GM19438 (cell line): ENCODE measurements around the gene PRKAG3.

Experiments used
- ATAC-seq: cut with Tn5 transposase; IDR thresholded peaks from one replicate; pipeline ENCODE4 v1.9.1; 2021; ENCODE audit warnings: low read depth; ENCODE audit not compliant: unreplicated experiment

The PRKAG3 gene

DNA sequence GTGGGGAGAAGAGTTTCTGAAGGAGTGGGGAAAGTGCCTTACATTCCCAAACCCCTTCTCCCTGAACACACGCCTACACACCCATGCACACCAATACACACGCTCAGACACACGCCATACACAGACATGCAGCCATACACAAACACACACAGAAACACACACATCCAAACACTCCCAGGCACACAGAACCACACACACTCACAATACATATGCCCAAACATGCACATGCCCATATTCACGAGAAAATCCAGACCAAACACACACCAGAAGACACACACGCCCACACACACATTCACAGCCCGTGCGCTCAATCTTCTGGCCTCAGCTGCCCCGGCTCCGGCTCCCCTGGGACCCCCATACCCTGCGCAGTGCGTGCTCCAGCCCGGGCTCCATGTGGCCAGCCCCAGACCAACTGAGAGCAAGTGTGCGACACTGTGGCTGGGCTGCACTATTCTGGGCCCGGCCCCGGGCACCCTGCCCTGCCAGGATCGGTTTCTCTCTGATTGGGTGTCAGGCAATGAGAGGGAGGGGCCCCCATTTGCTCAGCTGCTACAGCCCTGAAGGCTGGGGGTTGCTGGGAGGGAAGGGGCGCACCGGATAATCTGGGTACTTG is at the start of gene PRKAG3:
TSS of gene PRKAG3 (minus strand) at position 426 of the 613 bp plus-strand sequence.
- no peak for ATAC-seq

- ATAC-seq, result no peak
Measured at GRCh38 chr2:218880859-218881594, 49.4 kb upstream of the PRKAG3 start.

DNA sequence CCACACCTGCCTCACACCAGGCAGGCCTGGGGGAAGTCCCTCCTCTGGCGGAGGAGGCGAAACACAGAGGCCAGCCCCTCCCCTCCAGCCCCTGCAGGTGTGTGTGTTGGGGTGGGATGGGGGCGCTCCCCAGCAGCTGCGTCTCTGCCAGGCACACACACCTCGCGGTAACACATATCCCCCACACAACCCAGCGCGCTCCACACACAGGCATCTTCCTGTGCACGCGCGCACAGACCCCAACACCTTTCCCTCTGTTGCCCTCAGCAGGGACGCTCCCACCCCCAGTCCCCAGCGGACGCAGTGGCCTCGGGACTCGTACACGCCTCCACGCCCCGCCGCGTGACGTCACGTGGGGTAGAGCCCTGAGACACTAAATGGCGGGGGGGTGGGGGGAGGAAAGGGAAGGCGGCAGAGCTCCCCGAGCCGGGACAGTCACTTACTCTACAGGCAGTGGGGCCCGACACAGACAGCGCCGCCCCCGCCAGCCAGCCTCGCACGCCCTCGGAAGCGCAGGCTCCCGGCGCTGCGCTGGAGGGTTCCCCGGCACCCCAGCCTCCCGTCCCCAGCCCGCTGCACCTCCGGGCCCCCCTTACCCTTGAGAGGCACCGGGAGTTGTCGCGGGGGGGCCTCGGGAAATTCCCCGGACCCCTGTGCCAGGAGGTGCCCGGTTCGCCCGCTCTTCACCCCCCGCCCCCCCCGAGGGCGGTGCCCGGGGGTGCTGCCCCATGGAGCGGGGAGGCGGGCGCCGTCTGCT is 48.7 kb upstream of the PRKAG3 start, which contains the start of gene WNT10A:
TSS of gene WNT10A (plus strand) at position 751 of the 757 bp plus-strand sequence. CDS start 144 bp downstream, outside the sequence.
- peak; percentile 64 for ATAC-seq

GRCh38 chr2:218879776-218880101 is 48.1 kb upstream of the PRKAG3 start:
- ATAC-seq, result no peak

- no peak for ATAC-seq
Measured at GRCh38 chr2:218878926-218879761, 47.5 kb upstream of the PRKAG3 start.

DNA sequence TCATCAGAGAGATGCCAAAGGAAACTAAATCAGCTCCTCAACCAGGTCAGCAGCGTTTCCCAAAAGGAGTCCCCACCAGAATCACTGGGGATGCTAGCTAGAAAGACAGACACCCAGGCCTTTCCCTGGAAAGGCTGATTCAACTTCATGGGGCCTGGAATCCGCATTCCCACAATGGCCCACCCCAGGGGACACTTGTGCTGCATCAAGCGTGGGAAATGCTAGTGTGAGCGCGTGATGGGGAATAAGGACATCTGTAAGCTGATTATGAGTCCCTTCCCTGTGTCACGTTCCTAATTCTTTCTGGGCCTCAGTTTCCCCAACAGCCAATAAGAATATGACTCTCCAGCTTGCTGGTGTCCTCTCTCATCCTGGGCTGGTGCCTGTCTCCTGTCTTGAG is 46.9 kb upstream of the PRKAG3 start:
- no peak for ATAC-seq

DNA sequence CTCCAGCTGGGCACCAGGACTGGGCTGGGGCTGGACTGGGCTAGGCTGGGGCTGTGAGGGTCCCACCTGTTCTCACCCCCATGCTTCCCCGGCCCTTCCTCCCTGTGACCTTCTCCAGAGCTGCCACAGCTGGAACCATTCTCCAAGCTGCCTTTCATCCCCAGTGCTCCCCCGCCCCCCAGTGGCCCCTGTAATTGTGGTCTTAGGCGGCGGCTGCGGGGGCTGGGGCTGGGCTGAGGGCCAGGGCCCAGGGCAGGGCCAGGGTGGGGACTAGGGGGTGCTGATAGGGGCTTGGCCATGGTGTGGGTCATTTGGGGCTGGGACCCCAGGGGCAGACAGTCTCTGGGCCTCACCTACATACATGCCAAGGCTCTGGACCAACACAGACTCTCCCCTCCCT is 46.3 kb upstream of the PRKAG3 start:
- ATAC-seq, result no peak

GRCh38 chr2:218877331-218877730 is 45.7 kb upstream of the PRKAG3 start:
- no peak for ATAC-seq

DNA sequence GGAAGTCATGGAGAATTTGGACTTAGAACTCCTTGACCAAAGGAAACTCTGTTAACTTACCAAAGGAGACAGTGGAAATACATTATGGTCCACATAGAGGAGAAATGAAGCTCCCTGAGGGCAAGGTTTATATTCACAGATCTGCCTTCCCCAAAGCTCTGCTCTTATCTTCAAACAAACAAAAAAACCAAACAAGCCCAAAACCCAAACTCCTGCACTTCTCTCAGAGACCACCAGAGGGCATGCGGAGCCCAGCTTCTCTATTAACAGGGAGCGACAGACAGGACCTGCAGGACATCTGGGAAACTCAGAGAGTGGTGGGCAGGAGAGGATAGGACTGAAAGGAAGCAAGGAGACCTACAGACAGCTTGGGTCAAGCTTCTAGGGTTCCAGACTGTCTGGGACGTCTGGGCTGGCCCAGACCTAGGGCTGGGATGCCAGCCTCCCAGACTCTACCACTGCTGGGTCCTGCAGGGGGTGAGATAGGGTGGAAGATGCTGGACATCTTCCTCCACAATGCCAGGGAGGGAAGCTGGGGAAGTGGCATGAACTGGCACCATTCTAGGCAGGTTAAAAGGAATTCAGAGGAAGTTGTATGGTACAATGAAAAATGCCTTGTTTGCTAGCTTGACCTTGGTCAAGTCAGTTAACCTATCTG is 45.1 kb upstream of the PRKAG3 start:
- ATAC-seq, result no peak

GRCh38 chr2:218875692-218876246 is 44.2 kb upstream of the PRKAG3 start:
- ATAC-seq, result no peak

- no peak for ATAC-seq
Measured at GRCh38 chr2:218873359-218874194, 42.0 kb upstream of the PRKAG3 start.

DNA sequence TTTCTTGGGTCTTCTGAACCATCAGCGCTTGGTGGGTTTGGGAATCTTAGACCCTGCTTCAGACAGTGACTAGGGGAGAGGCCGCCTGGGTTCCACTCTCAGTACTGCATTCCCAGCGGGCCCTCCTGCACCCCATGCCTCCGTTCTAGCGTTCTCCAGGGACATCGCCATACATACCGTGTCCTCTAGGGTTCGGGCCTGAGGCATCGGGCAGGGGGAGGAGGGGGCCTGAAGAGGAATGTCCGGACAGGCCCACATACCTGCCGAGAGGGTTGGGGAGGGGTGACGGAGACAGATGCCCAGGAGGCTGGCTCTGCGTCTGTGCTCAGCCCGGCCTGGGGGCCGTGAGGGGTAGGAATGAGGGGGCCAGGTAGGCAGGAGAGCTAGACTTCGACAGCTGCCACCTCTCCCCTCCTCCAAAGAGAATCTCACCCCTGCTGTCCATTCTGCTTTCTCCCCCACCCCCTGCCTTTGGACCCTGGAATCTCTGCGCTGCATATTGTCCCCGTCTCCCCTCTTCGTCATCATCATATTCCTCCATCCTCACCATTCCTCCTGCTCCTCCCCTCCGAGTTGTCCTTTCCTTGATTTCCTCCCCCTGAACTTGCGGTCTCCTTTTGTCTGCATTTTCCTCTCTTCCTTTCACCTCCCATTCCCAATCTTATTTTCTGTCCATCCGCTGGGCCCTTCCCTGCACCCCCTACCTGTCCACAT is 41.2 kb upstream of the PRKAG3 start:
- ATAC-seq, result no peak

DNA sequence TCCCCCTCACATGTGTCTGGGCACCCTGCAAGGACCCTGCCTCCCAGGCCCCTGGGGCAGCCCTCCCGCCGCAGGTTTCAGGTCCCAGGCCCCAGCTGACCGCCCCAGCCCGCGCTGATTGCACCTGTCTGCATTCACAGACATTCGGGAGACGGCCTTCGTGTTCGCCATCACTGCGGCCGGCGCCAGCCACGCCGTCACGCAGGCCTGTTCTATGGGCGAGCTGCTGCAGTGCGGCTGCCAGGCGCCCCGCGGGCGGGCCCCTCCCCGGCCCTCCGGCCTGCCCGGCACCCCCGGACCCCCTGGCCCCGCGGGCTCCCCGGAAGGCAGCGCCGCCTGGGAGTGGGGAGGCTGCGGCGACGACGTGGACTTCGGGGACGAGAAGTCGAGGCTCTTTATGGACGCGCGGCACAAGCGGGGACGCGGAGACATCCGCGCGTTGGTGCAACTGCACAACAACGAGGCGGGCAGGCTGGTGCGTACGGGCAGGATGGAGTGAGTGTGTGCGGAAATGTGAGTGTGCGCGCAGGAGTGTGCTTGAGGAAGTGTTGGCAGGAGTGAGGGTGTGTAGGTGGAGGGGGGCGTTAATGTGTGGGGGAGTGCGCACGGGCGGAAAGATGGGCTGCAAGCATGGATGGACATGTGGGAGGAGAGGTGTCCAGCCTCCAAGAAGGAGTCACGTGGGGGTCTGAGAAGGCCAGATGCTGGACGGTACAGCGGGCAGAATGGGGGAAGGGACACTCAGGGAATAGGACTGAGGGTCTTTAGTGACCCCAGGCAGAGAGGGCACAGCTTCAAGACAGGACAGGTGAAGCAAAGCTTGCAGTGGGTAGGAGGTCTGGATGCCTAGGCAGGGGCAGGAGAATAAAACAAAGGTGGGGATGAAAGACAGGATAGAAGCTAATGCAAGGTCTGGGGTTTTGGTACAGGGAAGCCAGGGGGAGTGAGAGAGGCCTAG is 40.0 kb upstream of the PRKAG3 start:
- no peak for ATAC-seq

GRCh38 chr2:218870984-218871344 is 39.4 kb upstream of the PRKAG3 start:
- ATAC-seq, result no peak

- no peak for ATAC-seq
Measured at GRCh38 chr2:218869064-218869463, 37.5 kb upstream of the PRKAG3 start.

DNA sequence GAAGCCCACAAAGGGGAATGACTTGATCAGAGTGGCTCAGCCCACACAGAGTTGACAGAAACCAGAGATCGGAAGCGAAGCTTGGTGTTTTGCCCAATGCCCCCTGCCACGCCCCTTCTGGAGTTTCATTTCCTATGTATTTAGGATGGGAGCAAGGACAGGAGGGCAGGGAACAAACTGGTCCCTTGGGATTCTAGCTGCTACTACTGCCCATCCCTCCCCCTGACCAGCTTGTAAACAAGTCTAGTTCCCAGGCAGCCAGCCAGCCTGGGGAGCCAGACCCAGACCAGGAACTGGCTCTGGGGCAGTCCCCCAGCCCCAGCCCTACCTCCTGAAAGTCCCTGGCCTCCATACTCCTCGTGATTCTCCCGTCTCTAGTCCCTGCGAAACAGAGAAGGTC is 36.3 kb upstream of the PRKAG3 start:
- no peak for ATAC-seq

DNA sequence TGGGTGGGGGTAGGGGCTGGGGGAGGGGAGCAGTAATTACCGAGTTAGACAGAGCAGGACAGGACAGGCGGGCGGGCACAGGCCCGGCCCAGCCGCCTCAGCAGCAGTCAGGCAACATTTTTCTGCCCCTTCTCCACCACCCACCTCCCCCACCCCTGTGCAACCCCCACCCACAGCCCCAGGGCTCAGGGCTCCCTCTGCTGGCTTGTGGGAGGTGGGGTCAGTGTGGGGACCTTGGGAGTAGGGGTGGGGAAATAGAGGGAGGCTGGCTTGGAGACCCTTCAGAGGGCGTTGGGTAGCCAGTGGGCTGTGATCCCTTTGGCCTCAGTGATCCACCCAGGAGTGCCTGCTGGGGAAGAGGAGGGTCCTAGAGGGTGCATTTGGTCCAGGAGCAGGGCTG is 34.4 kb upstream of the PRKAG3 start:
- no peak for ATAC-seq
